ENCODE results near the gene PUS7. TPM values are rescaled to one million over a fixed set of nuclear protein-coding genes. Genes with fewer than 3 reads are reported as not detected.

PUS7 gene
- total RNA-seq, 2 donors from 2014 or later: 6.0 to 6.6 TPM

- Mint-ChIP-seq H3K4me1 (peaks cover 2% of the 10 kb centered on the region), H3K36me3 (ENCODE audit: low read depth) (peaks cover 7% of the 10 kb centered on the region), H3K27me3 (no peaks in the 10 kb centered on the region), H3K4me3 (no peak overlapping the region), H3K27ac (peak overlapping the region; percentile 14)
- ATAC-seq: peak; percentile 36
- H3K9me3 ChIP-seq (ENCODE audit: control insufficient read depth, low read length, poor library complexity, severe bottlenecking): no peaks in the 10 kb centered on the region
- DNase-seq: no peak
Observed at GRCh38 chr7:105487579-105488571, 34.2 kb downstream of the PUS7 start.

GRCh38 chr7:105480931-105481330 lies 41.1 kb downstream of the PUS7 start:
- Mint-ChIP-seq H3K4me3 (no peak overlapping the region), H3K36me3 (ENCODE audit: low read depth) (peaks cover 2% of the 10 kb centered on the region), H3K4me1 (peaks cover 4% of the 10 kb centered on the region), H3K27me3 (no peaks in the 10 kb centered on the region), H3K27ac (no peak overlapping the region)
- ATAC-seq (no peak), DNase-seq (no peak)
- H3K9me3 ChIP-seq (ENCODE audit: control insufficient read depth, low read length, poor library complexity, severe bottlenecking): no peaks in the 10 kb centered on the region

GRCh38 chr7:105478606-105479005 lies 43.5 kb downstream of the PUS7 start:
- H3K36me3 Mint-ChIP-seq (ENCODE audit: low read depth): peaks cover 2% of the 10 kb centered on the region

GRCh38 chr7:105477908-105478307 lies 44.2 kb downstream of the PUS7 start:
- peaks cover 2% of the 10 kb centered on the region for H3K36me3 Mint-ChIP-seq (ENCODE audit: low read depth)
- no peaks in the 10 kb centered on the region for H3K27me3 Mint-ChIP-seq
- no peaks in the 10 kb centered on the region for H3K9me3 ChIP-seq (ENCODE audit: control insufficient read depth, low read length, poor library complexity, severe bottlenecking)
- no peak for DNase-seq
- no peak for ATAC-seq
- no peak overlapping the region for H3K4me3 Mint-ChIP-seq
- H3K4me1 Mint-ChIP-seq: peaks cover 4% of the 10 kb centered on the region
- H3K27ac Mint-ChIP-seq: no peak overlapping the region

More at GRCh38 chr7:105478606-105479005, 43.5 kb downstream of the PUS7 start:
- Mint-ChIP-seq H3K27me3 (no peaks in the 10 kb centered on the region), H3K4me3 (no peak overlapping the region), H3K27ac (no peak overlapping the region), H3K4me1 (peaks cover 4% of the 10 kb centered on the region)
- ATAC-seq (no peak), DNase-seq (no peak)
- no peaks in the 10 kb centered on the region for H3K9me3 ChIP-seq (ENCODE audit: control insufficient read depth, low read length, poor library complexity, severe bottlenecking)

GRCh38 chr7:105474045-105474444 lies 48.0 kb downstream of the PUS7 start:
- Mint-ChIP-seq H3K27ac (no peak overlapping the region), H3K36me3 (ENCODE audit: low read depth) (no peaks in the 10 kb centered on the region), H3K4me1 (peaks cover 3% of the 10 kb centered on the region), H3K4me3 (no peak overlapping the region), H3K27me3 (no peaks in the 10 kb centered on the region)
- no peak for DNase-seq
- no peak for ATAC-seq
- no peaks in the 10 kb centered on the region for H3K9me3 ChIP-seq (ENCODE audit: control insufficient read depth, low read length, poor library complexity, severe bottlenecking)

GRCh38 chr7:105473163-105473562 lies 48.9 kb downstream of the PUS7 start:
- Mint-ChIP-seq H3K4me1 (peaks cover 2% of the 10 kb centered on the region), H3K4me3 (no peak overlapping the region), H3K27ac (no peak overlapping the region)

GRCh38 chr7:105470846-105471245 lies 51.2 kb downstream of the PUS7 start:
- Mint-ChIP-seq H3K36me3 (ENCODE audit: low read depth) (no peaks in the 10 kb centered on the region), H3K27me3 (no peaks in the 10 kb centered on the region), H3K27ac (no peak overlapping the region), H3K4me3 (no peak overlapping the region), H3K4me1 (peaks cover 2% of the 10 kb centered on the region)
- no peak for DNase-seq
- H3K9me3 ChIP-seq (ENCODE audit: control insufficient read depth, low read length, poor library complexity, severe bottlenecking): no peaks in the 10 kb centered on the region
- no peak for ATAC-seq

More at GRCh38 chr7:105473163-105473562, 48.9 kb downstream of the PUS7 start:
- H3K36me3 Mint-ChIP-seq (ENCODE audit: low read depth): no peaks in the 10 kb centered on the region
- DNase-seq (no peak), ATAC-seq (no peak)
- H3K27me3 Mint-ChIP-seq: no peaks in the 10 kb centered on the region
- no peaks in the 10 kb centered on the region for H3K9me3 ChIP-seq (ENCODE audit: control insufficient read depth, low read length, poor library complexity, severe bottlenecking)

- no peaks in the 10 kb centered on the region for H3K9me3 ChIP-seq (ENCODE audit: control insufficient read depth, low read length, poor library complexity, severe bottlenecking)
- no peak for DNase-seq
- Mint-ChIP-seq H3K27ac (no peak overlapping the region), H3K4me1 (peaks cover 2% of the 10 kb centered on the region), H3K27me3 (no peaks in the 10 kb centered on the region), H3K36me3 (ENCODE audit: low read depth) (no peaks in the 10 kb centered on the region), H3K4me3 (no peak overlapping the region)
- no peak for ATAC-seq
Observed at GRCh38 chr7:105470090-105470489, 52.0 kb downstream of the PUS7 start.

- H3K9me3 ChIP-seq (ENCODE audit: control insufficient read depth, low read length, poor library complexity, severe bottlenecking): no peaks in the 10 kb centered on the region
- H3K4me1 Mint-ChIP-seq: no peaks in the 10 kb centered on the region
- no peak overlapping the region for H3K4me3 Mint-ChIP-seq
- no peak for ATAC-seq
- no peaks in the 10 kb centered on the region for H3K36me3 Mint-ChIP-seq (ENCODE audit: low read depth)
- no peak overlapping the region for H3K27ac Mint-ChIP-seq
- DNase-seq: no peak
- H3K27me3 Mint-ChIP-seq: no peaks in the 10 kb centered on the region
Observed at GRCh38 chr7:105462765-105463420, 59.2 kb downstream of the PUS7 start.

GRCh38 chr7:105461518-105461917 lies 60.6 kb downstream of the PUS7 start:
- no peaks in the 10 kb centered on the region for H3K9me3 ChIP-seq (ENCODE audit: control insufficient read depth, low read length, poor library complexity, severe bottlenecking)
- H3K27me3 Mint-ChIP-seq: no peaks in the 10 kb centered on the region
- H3K4me3 Mint-ChIP-seq: no peak overlapping the region
- no peak for ATAC-seq
- H3K36me3 Mint-ChIP-seq (ENCODE audit: low read depth): no peaks in the 10 kb centered on the region
- H3K27ac Mint-ChIP-seq: no peak overlapping the region
- no peaks in the 10 kb centered on the region for H3K4me1 Mint-ChIP-seq
- DNase-seq: no peak

GRCh38 chr7:105457619-105458225 lies 64.3 kb downstream of the PUS7 start:
- H3K4me1 Mint-ChIP-seq: peaks cover 5% of the 10 kb centered on the region
- no peaks in the 10 kb centered on the region for H3K9me3 ChIP-seq (ENCODE audit: control insufficient read depth, low read length, poor library complexity, severe bottlenecking)
- no peak for DNase-seq
- peaks cover 3% of the 10 kb centered on the region for H3K36me3 Mint-ChIP-seq (ENCODE audit: low read depth)
- H3K27me3 Mint-ChIP-seq: no peaks in the 10 kb centered on the region
- no peak overlapping the region for H3K4me3 Mint-ChIP-seq
- no peak overlapping the region for H3K27ac Mint-ChIP-seq
- ATAC-seq: no peak

GRCh38 chr7:105454921-105455320 lies 67.2 kb downstream of the PUS7 start:
- Mint-ChIP-seq H3K4me1 (peaks cover 9% of the 10 kb centered on the region), H3K27ac (no peak overlapping the region), H3K27me3 (no peaks in the 10 kb centered on the region), H3K36me3 (ENCODE audit: low read depth) (peaks cover 5% of the 10 kb centered on the region), H3K4me3 (no peak overlapping the region)
- no peaks in the 10 kb centered on the region for H3K9me3 ChIP-seq (ENCODE audit: control insufficient read depth, low read length, poor library complexity, severe bottlenecking)
- no peak for ATAC-seq
- no peak for DNase-seq

GRCh38 chr7:105454095-105454747 lies 67.8 kb downstream of the PUS7 start:
- ATAC-seq: no peak
- no peaks in the 10 kb centered on the region for H3K9me3 ChIP-seq (ENCODE audit: control insufficient read depth, low read length, poor library complexity, severe bottlenecking)
- Mint-ChIP-seq H3K27ac (no peak overlapping the region), H3K4me1 (peaks cover 9% of the 10 kb centered on the region), H3K27me3 (no peaks in the 10 kb centered on the region), H3K36me3 (ENCODE audit: low read depth) (peaks cover 5% of the 10 kb centered on the region), H3K4me3 (no peak overlapping the region)
- DNase-seq: no peak
